ENCODE data around the gene HOXB8. TPM values are rescaled to one million over a fixed set of nuclear protein-coding genes. Genes with fewer than 3 reads are reported as not detected.

The HOXB8 gene
- total RNA-seq, 3 donors from 2014 or later = 0.59 to 4.6 (median 4.6) TPM

GRCh38 chr17:48647103-48647962 is 32.2 kb upstream of the HOXB8 start:
- Histone ChIP-seq H3K27me3 (peaks cover 12 to 76% of the 10 kb centered on the region in 2 donors), H3K9me3 (no peaks in the 10 kb centered on the region), H3K4me3 (peak overlapping the region; percentile 38 to 65 (median 40)), H3K36me3 (no peaks in the 10 kb centered on the region), H3K4me1 (peaks cover 0 to 3% of the 10 kb centered on the region in 2 donors), H3K27ac (no peak overlapping the region)
- no peak for DNase-seq (ENCODE audit: low spot score in 2 of 2)
- TF ChIP-seq POLR2A (IDR thresholded peaks at IDR 0.05) (no peak), CTCF (IDR thresholded peaks at IDR 0.05) (no peak), POLR2AphosphoS5 (IDR thresholded peaks at IDR 0.05) (no peak)
- intact Hi-C loops (cut with DNase I; ENCODE audit: low total_unique reads) = no loop called here

- intact Hi-C loops (cut with DNase I; ENCODE audit: low total_unique reads) = no loop called here
- Histone ChIP-seq H3K27me3 (peaks cover 18 to 85% of the 10 kb centered on the region in 2 donors), H3K4me1 (peaks cover 0 to 3% of the 10 kb centered on the region in 2 donors), H3K36me3 (no peaks in the 10 kb centered on the region), H3K4me3 (peak overlapping the region in 2 of 3 donors; percentile 40 to 65), H3K9me3 (no peaks in the 10 kb centered on the region), H3K27ac (no peak overlapping the region)
- no peak for DNase-seq (ENCODE audit: low spot score in 2 of 2)
- no peak for TF ChIP-seq CTCF (IDR thresholded peaks at IDR 0.05)
- TF ChIP-seq POLR2AphosphoS5 (IDR thresholded peaks at IDR 0.05) = no peak
- no peak for TF ChIP-seq POLR2A (IDR thresholded peaks at IDR 0.05)
These were observed 31.4 kb upstream of the HOXB8 start for GRCh38 chr17:48646183-48647102.

DNA sequence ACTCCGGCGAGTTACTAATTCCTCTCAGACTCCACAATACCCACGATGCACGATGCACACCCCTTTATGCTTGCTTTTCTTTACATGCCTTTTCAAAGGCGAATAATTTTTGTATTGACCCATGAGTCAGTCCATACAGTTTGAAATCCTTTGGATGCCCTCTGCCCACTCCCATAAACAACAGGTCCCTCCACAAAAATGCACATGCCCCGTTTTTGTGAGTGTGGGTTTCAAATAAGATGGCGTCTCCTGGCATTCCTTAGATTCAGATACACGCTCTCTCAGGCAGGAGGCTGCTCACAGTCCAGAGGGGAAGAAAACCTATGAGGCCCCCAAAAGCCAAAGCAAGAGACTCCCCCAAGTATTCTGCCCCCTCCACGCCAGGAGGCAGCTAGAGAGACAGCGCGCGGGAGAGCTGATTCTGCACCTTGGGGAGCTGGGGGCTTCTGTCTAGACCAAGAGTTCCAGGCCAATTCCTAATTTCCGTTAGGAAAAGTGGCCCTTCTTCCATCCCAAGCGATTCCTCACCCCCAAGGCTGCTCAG is 30.6 kb upstream of the HOXB8 start:
- no peak for TF ChIP-seq POLR2AphosphoS5 (IDR thresholded peaks at IDR 0.05)
- TF ChIP-seq CTCF (IDR thresholded peaks at IDR 0.05) = no peak
- TF ChIP-seq POLR2A (IDR thresholded peaks at IDR 0.05) = no peak

GRCh38 chr17:48644910-48645557 is 29.9 kb upstream of the HOXB8 start:
- DNase-seq (ENCODE audit: low spot score in 2 of 2) = no peak
- no peak overlapping the region for H3K4me3 ChIP-seq
- intact Hi-C loops (cut with DNase I; ENCODE audit: low total_unique reads) = no loop called here
- peaks cover 18 to 88% of the 10 kb centered on the region in 2 donors for H3K27me3 ChIP-seq
- H3K36me3 ChIP-seq = no peaks in the 10 kb centered on the region
- no peak for TF ChIP-seq CTCF (IDR thresholded peaks at IDR 0.05)
- TF ChIP-seq POLR2A (IDR thresholded peaks at IDR 0.05) = no peak
- TF ChIP-seq POLR2AphosphoS5 (IDR thresholded peaks at IDR 0.05) = no peak
- no peaks in the 10 kb centered on the region for H3K9me3 ChIP-seq
- peaks cover 0 to 3% of the 10 kb centered on the region in 2 donors for H3K4me1 ChIP-seq
- H3K27ac ChIP-seq = no peak overlapping the region

More for the DNA sequence above, 30.6 kb upstream of the HOXB8 start:
- Histone ChIP-seq H3K27ac (no peak overlapping the region), H3K4me1 (peaks cover 0 to 3% of the 10 kb centered on the region in 2 donors), H3K27me3 (peaks cover 18 to 90% of the 10 kb centered on the region in 2 donors), H3K36me3 (no peaks in the 10 kb centered on the region), H3K9me3 (no peaks in the 10 kb centered on the region), H3K4me3 (peak overlapping the region in 1 of 3 donors; percentile 65)
- intact Hi-C loops (cut with DNase I; ENCODE audit: low total_unique reads) = no loop called here
- no peak for DNase-seq (ENCODE audit: low spot score in 2 of 2)

Measured in breast epithelium (tissue), 4 donors.